GM21381 (cell line): Measurements from ENCODE around the gene SLC1A7.

Source experiments
- ATAC-seq: cut with Tn5 transposase; IDR thresholded peaks from one replicate; pipeline ENCODE4 v1.9.1; 2021; ENCODE audit warnings: mild to moderate bottlenecking, moderate library complexity; ENCODE audit not compliant: unreplicated experiment

Gene SLC1A7

GRCh38 chr1:53134961-53135734 is 7.3 kb downstream of the SLC1A7 start:
- ATAC-seq, result no peak

- ATAC-seq, result no peak
Measured at GRCh38 chr1:53134042-53134485, 8.4 kb downstream of the SLC1A7 start.

- ATAC-seq, result no peak
Measured at GRCh38 chr1:53133261-53134041, 9.0 kb downstream of the SLC1A7 start.

GRCh38 chr1:53132176-53132575 is 10.3 kb downstream of the SLC1A7 start:
- ATAC-seq, result no peak

- ATAC-seq, result no peak
Measured at GRCh38 chr1:53131590-53131938, 10.9 kb downstream of the SLC1A7 start.

GRCh38 chr1:53130878-53131589 is 11.4 kb downstream of the SLC1A7 start:
- ATAC-seq, result no peak

GRCh38 chr1:53130598-53130877 is 11.9 kb downstream of the SLC1A7 start:
- no peak for ATAC-seq

GRCh38 chr1:53129891-53130597 is 12.4 kb downstream of the SLC1A7 start:
- ATAC-seq, result no peak

GRCh38 chr1:53128401-53128800 is 14.0 kb downstream of the SLC1A7 start:
- ATAC-seq, result no peak

GRCh38 chr1:53127546-53127945 is 14.9 kb downstream of the SLC1A7 start:
- ATAC-seq, result no peak

- no peak for ATAC-seq
Measured at GRCh38 chr1:53126495-53126894, 15.9 kb downstream of the SLC1A7 start.

GRCh38 chr1:53125623-53126360 is 16.6 kb downstream of the SLC1A7 start:
- no peak for ATAC-seq

- ATAC-seq, result no peak
Measured at GRCh38 chr1:53125122-53125521, 17.3 kb downstream of the SLC1A7 start.

- no peak for ATAC-seq
Measured at GRCh38 chr1:53123453-53124140, 18.8 kb downstream of the SLC1A7 start.

GRCh38 chr1:53122961-53123413 is 19.5 kb downstream of the SLC1A7 start:
- ATAC-seq, result no peak

GRCh38 chr1:53122201-53122885 is 20.1 kb downstream of the SLC1A7 start:
- no peak for ATAC-seq

GRCh38 chr1:53121319-53122172 is 20.9 kb downstream of the SLC1A7 start:
- no peak for ATAC-seq

- no peak for ATAC-seq
Measured at GRCh38 chr1:53120659-53121058, 21.8 kb downstream of the SLC1A7 start.
